GM18505 (cell line): Measurements from ENCODE around the gene CNTN5.

ENCODE experiments used
- ATAC-seq: cut with Tn5 transposase; IDR thresholded peaks from one replicate; pipeline ENCODE4 v1.9.1; 2021; ENCODE audit not compliant: unreplicated experiment
- POLR2A ChIP-seq: IDR thresholded peaks from 4 replicates; pipeline ENCODE4 v1.6.1; 2011; ENCODE audit warnings: borderline replicate concordance; ENCODE audit not compliant: insufficient read depth, insufficient read length; ENCODE audit errors: extremely low read depth

CNTN5 gene

DNA sequence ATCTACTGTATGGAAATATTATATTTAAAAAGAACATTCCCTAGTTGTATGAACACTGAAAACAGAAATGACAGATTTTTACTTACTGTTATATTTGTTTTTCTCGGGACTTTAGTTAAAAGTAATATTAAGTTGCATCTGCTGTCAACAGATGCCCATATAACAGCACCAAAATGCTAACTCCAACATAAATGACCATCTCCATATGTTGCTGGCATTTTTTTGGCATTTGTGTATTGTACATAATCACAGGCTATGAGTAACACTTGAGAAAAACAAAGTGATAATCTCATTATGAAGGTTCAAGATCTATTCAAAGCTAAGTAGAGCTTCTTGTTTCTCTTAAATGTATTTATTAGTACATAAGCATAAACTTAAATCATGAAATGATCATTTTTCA, 172.0 kb downstream of the CNTN5 start:
- no peak for ATAC-seq
- no peak for TF ChIP-seq POLR2A

GRCh38 chr11:99197477-99197876, 176.7 kb downstream of the CNTN5 start:
- no peak for TF ChIP-seq POLR2A
- ATAC-seq = no peak

GRCh38 chr11:99198215-99198614, 177.5 kb downstream of the CNTN5 start:
- no peak for ATAC-seq

GRCh38 chr11:99199341-99199740, 178.6 kb downstream of the CNTN5 start:
- no peak for ATAC-seq
- TF ChIP-seq POLR2A = no peak

More at GRCh38 chr11:99198215-99198614, 177.5 kb downstream of the CNTN5 start:
- no peak for TF ChIP-seq POLR2A

GRCh38 chr11:99200720-99201119, 180.0 kb downstream of the CNTN5 start:
- ATAC-seq = no peak
- no peak for TF ChIP-seq POLR2A

GRCh38 chr11:99208813-99209212, 188.1 kb downstream of the CNTN5 start:
- no peak for TF ChIP-seq POLR2A
- no peak for ATAC-seq

DNA sequence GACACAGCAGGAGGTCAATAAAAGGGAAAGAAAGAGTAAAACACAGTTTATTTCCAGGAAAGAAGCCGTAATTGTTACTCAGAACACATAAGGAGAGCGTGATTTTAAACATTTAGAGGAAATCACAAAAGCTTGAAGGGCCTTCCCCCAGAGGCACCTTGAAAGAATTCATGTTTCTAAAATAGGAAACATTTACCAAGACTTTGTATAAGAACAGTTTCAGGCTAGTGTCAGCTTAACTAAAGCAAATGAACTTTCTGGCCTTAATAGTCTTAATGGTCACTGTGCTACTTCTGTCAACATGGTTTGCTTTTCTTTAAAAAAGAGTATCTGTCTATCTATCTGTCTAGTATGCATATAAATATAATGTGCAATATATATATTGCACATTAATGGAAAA, 208.8 kb downstream of the CNTN5 start:
- no peak for TF ChIP-seq POLR2A
- ATAC-seq = no peak

DNA sequence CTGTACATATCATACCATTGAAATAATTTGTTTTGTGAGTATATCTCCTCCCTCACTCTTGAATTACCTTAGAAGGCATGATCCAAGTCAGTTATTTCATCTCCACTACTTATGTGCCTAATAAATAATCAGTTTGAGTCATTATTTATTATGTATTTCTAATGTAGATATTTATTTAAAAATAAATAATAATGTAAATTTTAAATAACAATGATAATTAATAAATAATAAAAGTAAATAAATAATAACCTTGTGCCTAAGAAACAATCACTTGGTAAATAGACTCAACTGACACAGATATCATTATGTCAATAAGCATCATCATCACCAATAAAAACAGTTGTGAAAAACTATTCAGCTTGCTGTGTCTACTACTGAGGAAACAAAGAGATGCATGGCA, 213.8 kb downstream of the CNTN5 start:
- no peak for TF ChIP-seq POLR2A
- no peak for ATAC-seq

GRCh38 chr11:99238401-99238800, 217.7 kb downstream of the CNTN5 start:
- no peak for ATAC-seq
- no peak for TF ChIP-seq POLR2A

- no peak for ATAC-seq
- no peak for TF ChIP-seq POLR2A
Measured at GRCh38 chr11:99240192-99241030, 219.7 kb downstream of the CNTN5 start.

GRCh38 chr11:99241066-99241465, 220.3 kb downstream of the CNTN5 start:
- ATAC-seq = no peak

DNA sequence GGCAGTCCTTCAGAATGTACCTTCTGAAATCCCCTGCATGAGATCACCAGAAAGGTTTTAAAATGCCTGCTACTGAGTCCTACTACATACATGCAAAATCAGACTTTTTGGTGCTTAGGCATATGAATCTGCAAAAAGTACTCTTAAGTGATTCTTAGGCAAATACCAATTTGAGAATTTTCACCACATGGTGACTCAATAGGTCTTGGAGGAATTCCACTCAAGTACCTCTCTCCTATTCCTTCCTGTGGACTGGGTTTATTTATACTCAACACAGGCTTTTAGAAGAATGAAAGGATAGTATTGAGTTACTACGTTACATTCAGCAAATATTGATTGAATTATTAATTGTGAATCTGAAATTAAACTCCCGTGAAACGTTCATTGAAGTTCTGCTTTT, 223.9 kb downstream of the CNTN5 start:
- no peak for TF ChIP-seq POLR2A
- no peak for ATAC-seq

More at GRCh38 chr11:99241066-99241465, 220.3 kb downstream of the CNTN5 start:
- TF ChIP-seq POLR2A = no peak

- no peak for TF ChIP-seq POLR2A
- ATAC-seq = no peak
Measured at GRCh38 chr11:99246199-99246598, 225.4 kb downstream of the CNTN5 start.

DNA sequence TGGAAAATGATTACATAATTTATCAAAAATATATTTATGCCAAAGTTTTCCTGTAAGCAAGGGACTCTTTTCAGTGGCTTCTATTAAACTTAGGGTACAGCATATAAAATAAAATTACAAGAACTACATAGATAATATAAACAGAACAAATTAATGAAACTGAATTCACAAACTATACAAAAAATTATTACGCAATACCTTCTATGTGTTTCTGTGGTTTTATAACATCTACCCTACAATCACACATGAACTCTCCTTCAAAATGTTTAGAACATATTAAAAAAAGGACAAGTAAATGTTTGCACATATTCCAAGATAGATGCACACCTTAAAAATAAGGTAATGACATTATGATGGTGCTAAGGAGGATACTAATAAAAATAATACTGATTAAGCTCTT, 235.9 kb downstream of the CNTN5 start:
- no peak for TF ChIP-seq POLR2A
- no peak for ATAC-seq
